Nephron progenitor cell (in vitro differentiated cells): Measurements from ENCODE around the gene EFCC1.

Experiments used
- DNase-seq: peaks from one replicate; pipeline ENCODE4 v3.0.0; 2021
- H3K27ac Mint-ChIP-seq: 2 replicates; pipeline ENCODE4 v1.8.0; 2021; ENCODE audit warnings: mild to moderate bottlenecking, moderate library complexity, mixed read lengths
- H3K27me3 Mint-ChIP-seq: 2 replicates; pipeline ENCODE4 v1.8.0; 2021; ENCODE audit warnings: mild to moderate bottlenecking, low read depth, mixed read lengths; ENCODE audit not compliant: poor library complexity
- H3K36me3 Mint-ChIP-seq: 2 replicates; pipeline ENCODE4 v1.8.0; 2021; ENCODE audit warnings: low read depth, mixed read lengths
- H3K4me1 Mint-ChIP-seq: 2 replicates; pipeline ENCODE4 v1.8.0; 2021; ENCODE audit warnings: mixed read lengths
- H3K4me3 Mint-ChIP-seq: 2 replicates; pipeline ENCODE4 v1.8.0; 2021; ENCODE audit warnings: mild to moderate bottlenecking, moderate library complexity, mixed read lengths
- H3K9me3 Mint-ChIP-seq: 2 replicates; pipeline ENCODE4 v1.8.0; 2021; ENCODE audit warnings: mild to moderate bottlenecking, moderate library complexity, mixed read lengths
- TF ChIP-seq, protein P1 (sequence below): fragments of 200-600 bp; sonication (generic); IDR thresholded peaks from 2 replicates; pipeline ENCODE4 v1.5.0; 2021; ENCODE audit warnings: antibody characterized with exemption

The EFCC1 gene

DNA sequence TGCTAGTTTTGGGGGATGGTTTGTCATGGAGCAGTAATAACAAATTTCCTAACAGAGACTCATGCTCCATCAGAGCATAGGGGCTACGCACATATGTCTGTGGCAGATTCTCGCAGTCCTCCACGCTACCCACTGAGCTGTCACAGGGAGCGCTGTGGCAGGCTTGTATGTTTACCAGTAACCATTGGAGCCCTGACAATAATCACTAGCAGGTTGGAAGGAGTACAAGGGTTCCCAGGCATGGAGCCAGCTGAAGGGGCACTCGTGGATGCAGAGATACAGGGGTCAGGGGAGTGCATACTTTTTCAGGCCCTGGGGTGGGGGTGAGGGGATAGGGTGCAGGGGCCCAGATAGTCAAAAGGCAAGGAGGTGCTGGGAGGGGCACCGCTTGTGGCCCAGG is 51.6 kb downstream of the EFCC1 start:
- peaks cover 15% of the 10 kb centered on the region for H3K9me3 Mint-ChIP-seq
- no peak overlapping the region for H3K27ac Mint-ChIP-seq
- TF ChIP-seq, protein P1, sequence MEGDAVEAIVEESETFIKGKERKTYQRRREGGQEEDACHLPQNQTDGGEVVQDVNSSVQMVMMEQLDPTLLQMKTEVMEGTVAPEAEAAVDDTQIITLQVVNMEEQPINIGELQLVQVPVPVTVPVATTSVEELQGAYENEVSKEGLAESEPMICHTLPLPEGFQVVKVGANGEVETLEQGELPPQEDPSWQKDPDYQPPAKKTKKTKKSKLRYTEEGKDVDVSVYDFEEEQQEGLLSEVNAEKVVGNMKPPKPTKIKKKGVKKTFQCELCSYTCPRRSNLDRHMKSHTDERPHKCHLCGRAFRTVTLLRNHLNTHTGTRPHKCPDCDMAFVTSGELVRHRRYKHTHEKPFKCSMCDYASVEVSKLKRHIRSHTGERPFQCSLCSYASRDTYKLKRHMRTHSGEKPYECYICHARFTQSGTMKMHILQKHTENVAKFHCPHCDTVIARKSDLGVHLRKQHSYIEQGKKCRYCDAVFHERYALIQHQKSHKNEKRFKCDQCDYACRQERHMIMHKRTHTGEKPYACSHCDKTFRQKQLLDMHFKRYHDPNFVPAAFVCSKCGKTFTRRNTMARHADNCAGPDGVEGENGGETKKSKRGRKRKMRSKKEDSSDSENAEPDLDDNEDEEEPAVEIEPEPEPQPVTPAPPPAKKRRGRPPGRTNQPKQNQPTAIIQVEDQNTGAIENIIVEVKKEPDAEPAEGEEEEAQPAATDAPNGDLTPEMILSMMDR: no peak
- no peak for DNase-seq
- no peak overlapping the region for H3K4me3 Mint-ChIP-seq
- peaks cover 6% of the 10 kb centered on the region for H3K36me3 Mint-ChIP-seq
- peaks cover 29% of the 10 kb centered on the region for H3K4me1 Mint-ChIP-seq
- peaks cover 38% of the 10 kb centered on the region for H3K27me3 Mint-ChIP-seq

DNA sequence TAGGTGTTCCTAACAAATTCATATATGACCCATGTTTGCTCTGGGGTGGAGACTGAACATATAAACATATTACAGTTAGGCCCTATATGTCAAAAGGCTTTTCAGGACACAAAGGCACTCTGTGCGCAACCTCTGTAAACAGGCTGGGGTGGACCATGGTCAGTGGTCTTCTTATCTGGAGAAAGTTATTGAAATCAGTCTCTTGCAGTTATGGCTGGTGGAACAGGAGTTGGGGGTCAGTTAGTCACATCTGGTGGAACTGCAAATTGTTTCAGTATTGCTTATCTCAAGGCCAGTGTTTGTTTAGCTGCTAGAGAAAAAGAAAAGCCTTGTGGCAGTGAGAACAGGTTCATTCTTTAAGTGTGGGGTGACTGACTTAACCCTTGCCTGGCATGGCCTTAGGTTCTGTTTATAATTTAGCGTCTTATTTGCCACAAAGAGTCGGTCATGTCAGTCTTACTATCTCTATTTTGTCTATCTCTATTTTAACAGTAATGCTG is 53.6 kb downstream of the EFCC1 start:
- DNase-seq: no peak
- H3K27me3 Mint-ChIP-seq: peaks cover 38% of the 10 kb centered on the region
- H3K4me3 Mint-ChIP-seq: no peak overlapping the region
- no peak overlapping the region for H3K27ac Mint-ChIP-seq
- TF ChIP-seq, protein P1: no peak
- no peaks in the 10 kb centered on the region for H3K9me3 Mint-ChIP-seq
- H3K36me3 Mint-ChIP-seq: no peaks in the 10 kb centered on the region
- peaks cover 33% of the 10 kb centered on the region for H3K4me1 Mint-ChIP-seq

DNA sequence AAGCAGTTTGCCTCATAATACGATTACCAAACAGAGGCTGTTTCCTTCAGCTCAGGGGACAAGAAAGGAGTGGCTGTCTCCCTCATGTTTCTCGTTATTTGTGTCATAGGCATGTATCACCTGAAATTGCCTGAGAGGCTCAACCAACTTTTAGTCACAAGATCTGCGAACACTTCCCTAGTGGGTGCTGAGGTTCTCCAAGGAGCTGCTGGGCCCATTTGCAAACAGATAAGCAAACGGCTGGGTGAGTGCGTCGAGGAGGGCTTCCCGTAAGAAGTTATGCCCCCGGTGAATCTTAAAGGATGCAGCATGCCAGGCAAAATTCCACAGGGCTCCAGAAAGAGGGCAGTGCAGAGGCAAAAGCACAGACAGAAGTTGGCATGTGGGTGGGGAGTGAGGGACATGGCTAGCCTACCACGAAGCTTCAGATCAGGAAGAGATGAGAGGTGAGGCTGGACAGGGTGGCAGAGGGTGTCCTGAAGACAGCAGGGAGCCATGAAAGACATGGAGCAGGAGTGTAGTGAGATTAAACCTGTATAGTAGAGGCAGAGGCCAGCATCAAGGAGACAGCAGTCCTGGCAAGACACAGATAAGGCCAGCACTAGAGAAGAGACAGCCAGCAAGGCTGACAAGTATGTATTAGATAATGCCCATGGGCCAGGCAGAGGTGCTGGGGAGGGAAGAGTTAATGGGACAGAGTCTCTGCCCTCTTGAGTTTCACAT is 55.5 kb downstream of the EFCC1 start:
- TF ChIP-seq, protein P1: no peak
- Mint-ChIP-seq H3K4me3 (no peak overlapping the region), H3K27ac (no peak overlapping the region), H3K9me3 (no peaks in the 10 kb centered on the region), H3K36me3 (no peaks in the 10 kb centered on the region), H3K27me3 (peaks cover 38% of the 10 kb centered on the region), H3K4me1 (peaks cover 36% of the 10 kb centered on the region)
- no peak for DNase-seq

DNA sequence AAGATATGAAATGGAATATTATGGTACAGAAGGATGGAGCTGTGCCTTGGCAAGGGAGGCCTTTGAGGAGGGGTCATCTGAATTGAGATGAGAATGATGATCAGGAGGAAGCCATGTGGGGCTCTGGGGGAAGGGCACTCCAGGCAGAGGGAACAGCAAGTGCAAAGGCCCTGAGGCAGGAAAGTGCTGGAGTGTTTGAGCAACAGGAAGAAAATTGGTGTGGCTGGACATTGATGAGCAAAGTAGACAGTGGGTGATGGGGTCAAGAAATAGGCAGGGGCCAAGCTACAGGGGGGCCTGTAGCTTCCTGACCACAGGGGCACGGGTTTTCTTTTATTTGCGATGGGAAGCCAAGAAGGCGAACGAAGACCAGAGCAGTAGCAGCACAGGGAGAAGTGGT is 56.1 kb downstream of the EFCC1 start:
- no peak for DNase-seq
- Mint-ChIP-seq H3K36me3 (no peaks in the 10 kb centered on the region), H3K9me3 (no peaks in the 10 kb centered on the region), H3K4me3 (no peak overlapping the region), H3K4me1 (peaks cover 30% of the 10 kb centered on the region), H3K27me3 (peaks cover 38% of the 10 kb centered on the region), H3K27ac (peak overlapping the region; percentile 22)
- TF ChIP-seq, protein P1: no peak

DNA sequence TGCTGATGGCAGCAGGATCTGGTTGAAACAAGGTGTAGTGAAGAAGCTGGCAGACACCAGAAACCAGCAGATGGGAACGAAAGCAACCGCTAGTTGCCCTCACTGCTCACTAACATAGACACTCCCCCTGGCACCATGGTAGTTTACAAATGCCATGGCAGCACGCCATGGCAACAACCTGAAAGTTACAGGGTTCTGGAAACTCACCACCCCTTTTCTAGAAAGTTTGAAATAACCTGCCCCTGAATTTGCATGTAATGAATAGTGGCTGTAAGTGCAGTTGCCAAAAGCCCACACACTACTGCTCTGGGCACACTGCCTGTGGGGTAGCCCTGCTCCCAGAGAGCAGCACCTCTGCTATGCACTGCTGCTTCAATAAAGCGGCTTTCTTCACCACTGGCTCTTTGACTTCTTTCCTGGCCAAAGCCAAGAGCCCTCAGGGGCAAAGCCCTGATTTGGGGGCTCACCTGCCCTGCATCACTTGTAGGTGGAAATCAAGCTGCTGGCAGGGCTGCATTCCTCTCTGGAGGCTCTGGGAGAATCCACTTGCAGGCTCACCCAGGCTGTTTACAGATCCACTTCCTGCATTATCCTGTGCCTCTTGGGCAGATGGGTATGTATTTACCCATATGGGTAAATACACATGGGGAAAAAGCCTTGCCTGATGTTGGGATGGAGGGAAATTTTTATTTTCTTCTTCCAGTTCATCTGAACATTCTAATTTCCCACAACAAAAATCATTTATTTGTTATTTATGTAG is 57.5 kb downstream of the EFCC1 start:
- no peak overlapping the region for H3K27ac Mint-ChIP-seq
- peaks cover 17% of the 10 kb centered on the region for H3K4me1 Mint-ChIP-seq
- H3K9me3 Mint-ChIP-seq: no peaks in the 10 kb centered on the region

More for the DNA sequence above, 57.5 kb downstream of the EFCC1 start:
- TF ChIP-seq, protein P1: no peak
- no peaks in the 10 kb centered on the region for H3K36me3 Mint-ChIP-seq
- H3K4me3 Mint-ChIP-seq: no peak overlapping the region
- no peak for DNase-seq
- H3K27me3 Mint-ChIP-seq: peaks cover 31% of the 10 kb centered on the region
